CD14-positive monocyte (primary cell): ENCODE data around the gene FXYD2. TPM values are rescaled to one million over a fixed set of nuclear protein-coding genes. Genes with fewer than 3 reads are reported as not detected.

Experiments
- DNase-seq, 3 donors: peaks; one replicate each; pipeline ENCODE4 v3.0.0-alpha.2; 2011 to 2022
- H2AFZ ChIP-seq: 2 replicates; pipeline ENCODE4 v1.6.0; 2012; ENCODE audit warnings: mild to moderate bottlenecking, low read depth, low read length, inconsistent platforms; ENCODE audit not compliant: insufficient read depth, poor library complexity, severe bottlenecking
- H3K27ac ChIP-seq, 2 donors: 1 replicate in 1 of 2; 2 replicates in 1 of 2; pipeline ENCODE4 v1.5.1; 2012 to 2013; ENCODE audit warnings: low read length in 2 of 2, control low read depth in 1 of 2, inconsistent platforms in 1 of 2, low read depth in 1 of 2, mild to moderate bottlenecking in 1 of 2
- H3K27me3 ChIP-seq, 2 donors: one replicate each; pipeline versions ENCODE4 v1.6.0 to v1.6.1; 2011 to 2013; ENCODE audit warnings: low read length in 2 of 2; ENCODE audit not compliant: control insufficient read depth in 2 of 2, insufficient read depth in 2 of 2
- H3K36me3 ChIP-seq, 2 donors: replicated peaks in 1 of 2; 1 replicate in 1 of 2; 2 replicates in 1 of 2; pipeline versions ENCODE4 v1.5.1 to v1.6.1; 2012 to 2013; ENCODE audit warnings: low read length in 2 of 2, control low read depth in 1 of 2, inconsistent platforms in 1 of 2, mild to moderate bottlenecking in 1 of 2; ENCODE audit not compliant: insufficient read depth in 2 of 2, control insufficient read depth in 1 of 2
- H3K4me1 ChIP-seq, 2 donors: 1 replicate in 1 of 2; 2 replicates in 1 of 2; pipeline versions ENCODE4 v1.5.1 to v1.6.1; 2012 to 2013; ENCODE audit warnings: low read length in 2 of 2, control low read depth in 1 of 2, inconsistent platforms in 1 of 2, mild to moderate bottlenecking in 1 of 2, moderate library complexity in 1 of 2; ENCODE audit not compliant: insufficient read depth in 2 of 2, control insufficient read depth in 1 of 2
- H3K4me2 ChIP-seq: replicated peaks from 2 replicates; pipeline ENCODE3; 2012; ENCODE audit warnings: low read length, moderate library complexity, mild to moderate bottlenecking; ENCODE audit not compliant: poor library complexity, severe bottlenecking; ENCODE audit errors: extremely low read depth
- H3K4me3 ChIP-seq, 3 experiments: fragments of 200-600 bp in 1 of 3; sonication (generic) in 1 of 3; replicated peaks in 1 of 3; 1 replicate in 2 of 3; 2 replicates in 1 of 3; pipeline ENCODE4 v1.5.1; 2011 to 2013; ENCODE audit warnings: low read length in 3 of 3, mild to moderate bottlenecking in 3 of 3, control low read depth in 2 of 3, low read depth in 2 of 3, inconsistent platforms in 1 of 3, moderate library complexity in 1 of 3
- H3K79me2 ChIP-seq: 2 replicates; pipeline ENCODE4 v1.6.0; 2012; ENCODE audit warnings: mild to moderate bottlenecking, control low read depth, inconsistent platforms, low read length, moderate library complexity; ENCODE audit not compliant: insufficient read depth
- H3K9ac ChIP-seq: 2 replicates; pipeline ENCODE4 v1.6.0; 2017; ENCODE audit warnings: low read length, mild to moderate bottlenecking; ENCODE audit not compliant: insufficient read depth, poor library complexity, severe bottlenecking
- H3K9me3 ChIP-seq, 2 donors: replicated peaks in 1 of 2; 1 replicate in 1 of 2; 2 replicates in 1 of 2; pipeline versions ENCODE4 v1.5.1 to v1.6.1; 2012 to 2013; ENCODE audit warnings: low read length in 2 of 2, control low read depth in 1 of 2; ENCODE audit not compliant: control insufficient read depth in 1 of 2, insufficient read depth in 1 of 2
- H4K20me1 ChIP-seq: 2 replicates; pipeline ENCODE4 v1.6.0; 2012; ENCODE audit warnings: mild to moderate bottlenecking, low read length, control low read depth, moderate library complexity; ENCODE audit not compliant: insufficient read depth
- H3K27ac Mint-ChIP-seq, 7 donors: one replicate each; pipeline ENCODE4 v1.8.0; 2020; ENCODE audit warnings: mild to moderate bottlenecking in 7 of 7, mixed read lengths in 7 of 7, moderate library complexity in 6 of 7, inconsistent platforms in 2 of 7
- H3K27me3 Mint-ChIP-seq, 3 donors: one replicate each; pipeline ENCODE4 v1.8.0; 2021 to 2022; ENCODE audit warnings: low read depth in 3 of 3, mild to moderate bottlenecking in 3 of 3, mixed read lengths in 3 of 3, moderate library complexity in 3 of 3, inconsistent platforms in 1 of 3
- H3K36me3 Mint-ChIP-seq, 2 donors: one replicate each; pipeline ENCODE4 v1.8.0; 2020; ENCODE audit warnings: mixed read lengths in 2 of 2, inconsistent platforms in 1 of 2, mild to moderate bottlenecking in 1 of 2
- H3K4me1 Mint-ChIP-seq: one replicate; pipeline ENCODE4 v1.8.0; 2020; ENCODE audit warnings: mild to moderate bottlenecking, mixed read lengths
- H3K4me3 Mint-ChIP-seq, 2 donors: one replicate each; pipeline ENCODE4 v1.8.0; 2020; ENCODE audit warnings: mild to moderate bottlenecking in 2 of 2, mixed read lengths in 2 of 2, moderate library complexity in 1 of 2
- H3K9me3 Mint-ChIP-seq, 7 donors: one replicate each; pipeline ENCODE4 v1.8.0; 2020 to 2022; ENCODE audit warnings: mixed read lengths in 7 of 7, mild to moderate bottlenecking in 6 of 7, moderate library complexity in 6 of 7, inconsistent platforms in 2 of 7
- WGBS: methylation state at CpG from one replicate; pipeline ENCODE4 v1.1.5; 2013; ENCODE audit warnings: missing lambda C conversion rate; ENCODE audit not compliant: insufficient coverage; 5-methylcytosine and 5-hydroxymethylcytosine counted together
- intact Hi-C, 2 donors: fragments of 100-400 bp; cut with micrococcal nuclease; formaldehyde crosslinking; loops; one replicate each; pipeline versions ENCODE4 v1.15.0 to v1.15.1; 2023
- polyA plus RNA-seq, 3 donors: library from polyadenylated mRNA; depleted of rRNA in 1 of 3; unstranded in 2 of 3; stranded (reverse) in 1 of 3; fragments of 300-500 nt in 2 of 3; fragments of >200 nt in 1 of 3; fragmentation: Illumina TruSeq in 2 of 3; gene quantifications; 1 replicate in 2 of 3; 2 replicates in 1 of 3; pipeline ENCODE4 v1.2.3, GENCODE V29; 2012 to 2021
- TF ChIP-seq, protein P1 (sequence below): fragments of 200-600 bp; IDR thresholded peaks from one replicate; pipeline ENCODE4 v1.8.0; 2022; ENCODE audit warnings: antibody characterized with exemption, mild to moderate bottlenecking

Gene FXYD2
- polyA plus RNA-seq, 3 donors = 0.96 to 4.4 (median 2.5) TPM

- Histone ChIP-seq H3K4me1 (peaks cover 64 to 77% of the 10 kb centered on the region in 2 donors), H3K9me3 (no peaks in the 10 kb centered on the region), H3K4me3 (no peak overlapping the region), H3K27me3 (no peaks in the 10 kb centered on the region), H3K79me2 (no peaks in the 10 kb centered on the region), H3K4me2 (no peak overlapping the region), H3K9ac (no peak overlapping the region), H3K36me3 (no peaks in the 10 kb centered on the region), H3K27ac (peak overlapping the region; percentile 11 to 27), H2AFZ (no peak overlapping the region), H4K20me1 (no peaks in the 10 kb centered on the region)
- 43% methylated on average over 6 of the region's 6 CpGs for WGBS
- Mint-ChIP-seq H3K27ac (peak overlapping the region in 6 of 7 donors; percentile 32 to 93 (median 73)), H3K4me1 (peaks cover 78% of the 10 kb centered on the region), H3K27me3 (peaks cover 0 to 6% (median 0%) of the 10 kb centered on the region in 3 donors), H3K36me3 (peaks cover 0 to 3% of the 10 kb centered on the region in 2 donors), H3K9me3 (peaks cover 0 to 2% (median 0%) of the 10 kb centered on the region in 7 donors), H3K4me3 (peak overlapping the region; percentile 39 to 60)
- intact Hi-C loops = loop anchor here in 1 of 2 donors (10.0 kb wide), 1 partner anchor 314 kb away; no protein-coding TSS in a partner anchor
- DNase-seq = peak; percentile 37 to 63 (median 38)
- TF ChIP-seq, protein P1, sequence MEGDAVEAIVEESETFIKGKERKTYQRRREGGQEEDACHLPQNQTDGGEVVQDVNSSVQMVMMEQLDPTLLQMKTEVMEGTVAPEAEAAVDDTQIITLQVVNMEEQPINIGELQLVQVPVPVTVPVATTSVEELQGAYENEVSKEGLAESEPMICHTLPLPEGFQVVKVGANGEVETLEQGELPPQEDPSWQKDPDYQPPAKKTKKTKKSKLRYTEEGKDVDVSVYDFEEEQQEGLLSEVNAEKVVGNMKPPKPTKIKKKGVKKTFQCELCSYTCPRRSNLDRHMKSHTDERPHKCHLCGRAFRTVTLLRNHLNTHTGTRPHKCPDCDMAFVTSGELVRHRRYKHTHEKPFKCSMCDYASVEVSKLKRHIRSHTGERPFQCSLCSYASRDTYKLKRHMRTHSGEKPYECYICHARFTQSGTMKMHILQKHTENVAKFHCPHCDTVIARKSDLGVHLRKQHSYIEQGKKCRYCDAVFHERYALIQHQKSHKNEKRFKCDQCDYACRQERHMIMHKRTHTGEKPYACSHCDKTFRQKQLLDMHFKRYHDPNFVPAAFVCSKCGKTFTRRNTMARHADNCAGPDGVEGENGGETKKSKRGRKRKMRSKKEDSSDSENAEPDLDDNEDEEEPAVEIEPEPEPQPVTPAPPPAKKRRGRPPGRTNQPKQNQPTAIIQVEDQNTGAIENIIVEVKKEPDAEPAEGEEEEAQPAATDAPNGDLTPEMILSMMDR = no peak
Measured at GRCh38 chr11:117830674-117831351, 6.3 kb upstream of the FXYD2 start.

DNA sequence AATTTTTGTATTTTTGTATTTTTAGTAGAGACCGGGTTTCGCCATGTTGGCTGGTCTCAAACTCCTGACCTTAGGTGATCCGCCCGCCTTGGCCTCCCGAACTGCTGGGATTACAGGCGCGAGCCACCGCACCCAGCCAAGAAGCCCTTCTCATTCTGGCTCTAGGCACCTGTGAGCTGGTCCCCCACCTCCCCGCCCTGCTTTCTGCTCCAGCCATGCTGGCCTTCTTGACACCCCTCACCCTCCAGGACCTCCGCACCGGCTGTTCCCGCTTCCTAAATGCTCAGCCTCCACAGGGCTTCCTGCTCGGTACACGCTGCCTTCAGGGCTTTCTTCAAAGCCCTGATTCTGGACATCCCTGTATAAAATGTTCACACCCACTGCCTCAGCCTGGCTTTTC is 5.5 kb upstream of the FXYD2 start:
- H3K9ac ChIP-seq = no peak overlapping the region
- H3K27me3 Mint-ChIP-seq = peaks cover 0 to 6% (median 0%) of the 10 kb centered on the region in 3 donors
- no peaks in the 10 kb centered on the region for H3K27me3 ChIP-seq

More for the DNA sequence above, 5.5 kb upstream of the FXYD2 start:
- H3K79me2 ChIP-seq = no peaks in the 10 kb centered on the region
- peaks cover 0 to 2% (median 0%) of the 10 kb centered on the region in 7 donors for H3K9me3 Mint-ChIP-seq
- peaks cover 64 to 77% of the 10 kb centered on the region in 2 donors for H3K4me1 ChIP-seq
- peak overlapping the region in 1 of 2 donors; percentile 27 for H3K27ac ChIP-seq
- H3K4me3 ChIP-seq = no peak overlapping the region
- H3K27ac Mint-ChIP-seq = peak overlapping the region in 6 of 7 donors; percentile 64 to 93 (median 74)
- H3K36me3 ChIP-seq = no peaks in the 10 kb centered on the region
- peak in 1 of 3 donors; percentile 10 for DNase-seq
- intact Hi-C loops = loop anchor here in 1 of 2 donors (10.0 kb wide), 1 partner anchor 315 kb away; no protein-coding TSS in a partner anchor
- TF ChIP-seq, protein P1 = no peak
- 81% methylated on average over 11 of the region's 14 CpGs for WGBS
- H4K20me1 ChIP-seq = no peaks in the 10 kb centered on the region
- peaks cover 78% of the 10 kb centered on the region for H3K4me1 Mint-ChIP-seq
- H3K9me3 ChIP-seq = no peaks in the 10 kb centered on the region
- H3K4me2 ChIP-seq = no peak overlapping the region
- no peak overlapping the region for H2AFZ ChIP-seq
- peaks cover 0 to 3% of the 10 kb centered on the region in 2 donors for H3K36me3 Mint-ChIP-seq
- H3K4me3 Mint-ChIP-seq = no peak overlapping the region
